GM21737 (cell line): Measurements from ENCODE around the gene TLE4.
"Not testable (repeated sequence)": the region's sequence is repeated elsewhere in the genome, so short reads cannot be mapped to it uniquely, and the experiment has no call there.

Experiments
- ATAC-seq: cut with Tn5 transposase; IDR thresholded peaks from one replicate; pipeline ENCODE4 v1.9.1; 2021; ENCODE audit warnings: mild to moderate bottlenecking, moderate library complexity; ENCODE audit not compliant: unreplicated experiment

Gene TLE4

GRCh38 chr9:79630521-79631403, 59.0 kb downstream of the TLE4 start:
- no peak for ATAC-seq

- ATAC-seq = no peak
Observed at GRCh38 chr9:79632060-79632459, 60.3 kb downstream of the TLE4 start.

GRCh38 chr9:79632705-79633104, 60.9 kb downstream of the TLE4 start:
- ATAC-seq = no peak

- ATAC-seq = no peak
Observed at GRCh38 chr9:79633558-79633957, 61.8 kb downstream of the TLE4 start.

- no peak for ATAC-seq
Observed at GRCh38 chr9:79637177-79637925, 65.6 kb downstream of the TLE4 start.

GRCh38 chr9:79638806-79639205, 67.0 kb downstream of the TLE4 start:
- ATAC-seq = no peak

- no peak for ATAC-seq
Observed at GRCh38 chr9:79639354-79639753, 67.6 kb downstream of the TLE4 start.

- ATAC-seq = not testable (repeated sequence)
Observed at GRCh38 chr9:79640067-79640466, 68.3 kb downstream of the TLE4 start.

GRCh38 chr9:79641070-79641469, 69.3 kb downstream of the TLE4 start:
- no peak for ATAC-seq

GRCh38 chr9:79642671-79643070, 70.9 kb downstream of the TLE4 start:
- no peak for ATAC-seq

GRCh38 chr9:79644048-79644447, 72.3 kb downstream of the TLE4 start:
- ATAC-seq = no peak

GRCh38 chr9:79644601-79645000, 72.8 kb downstream of the TLE4 start:
- ATAC-seq = no peak

- no peak for ATAC-seq
Observed at GRCh38 chr9:79645110-79645509, 73.3 kb downstream of the TLE4 start.

GRCh38 chr9:79646096-79646495, 74.3 kb downstream of the TLE4 start:
- no peak for ATAC-seq

GRCh38 chr9:79651251-79651795, 79.6 kb downstream of the TLE4 start:
- ATAC-seq = no peak

- no peak for ATAC-seq
Observed at GRCh38 chr9:79652598-79652997, 80.8 kb downstream of the TLE4 start.

- not testable (repeated sequence) for ATAC-seq
Observed at GRCh38 chr9:79654591-79655382, 83.0 kb downstream of the TLE4 start.

GRCh38 chr9:79655551-79655950, 83.8 kb downstream of the TLE4 start:
- no peak for ATAC-seq

- no peak for ATAC-seq
Observed at GRCh38 chr9:79656169-79656568, 84.4 kb downstream of the TLE4 start.

GRCh38 chr9:79657891-79658290, 86.1 kb downstream of the TLE4 start:
- no peak for ATAC-seq

GRCh38 chr9:79658926-79659325, 87.2 kb downstream of the TLE4 start:
- no peak for ATAC-seq
